HG03064 (cell line): ENCODE results near the gene PI16.
A peak's percentile ranks its signal among the peaks of the same experiment; 100 is the strongest.

Experiments
- ATAC-seq: cut with Tn5 transposase; IDR thresholded peaks from one replicate; pipeline ENCODE4 v1.9.1; 2021; ENCODE audit warnings: low read depth; ENCODE audit not compliant: unreplicated experiment

Gene PI16

GRCh38 chr6:36970892-36971842 is 16.6 kb downstream of the PI16 start:
- no peak for ATAC-seq

DNA sequence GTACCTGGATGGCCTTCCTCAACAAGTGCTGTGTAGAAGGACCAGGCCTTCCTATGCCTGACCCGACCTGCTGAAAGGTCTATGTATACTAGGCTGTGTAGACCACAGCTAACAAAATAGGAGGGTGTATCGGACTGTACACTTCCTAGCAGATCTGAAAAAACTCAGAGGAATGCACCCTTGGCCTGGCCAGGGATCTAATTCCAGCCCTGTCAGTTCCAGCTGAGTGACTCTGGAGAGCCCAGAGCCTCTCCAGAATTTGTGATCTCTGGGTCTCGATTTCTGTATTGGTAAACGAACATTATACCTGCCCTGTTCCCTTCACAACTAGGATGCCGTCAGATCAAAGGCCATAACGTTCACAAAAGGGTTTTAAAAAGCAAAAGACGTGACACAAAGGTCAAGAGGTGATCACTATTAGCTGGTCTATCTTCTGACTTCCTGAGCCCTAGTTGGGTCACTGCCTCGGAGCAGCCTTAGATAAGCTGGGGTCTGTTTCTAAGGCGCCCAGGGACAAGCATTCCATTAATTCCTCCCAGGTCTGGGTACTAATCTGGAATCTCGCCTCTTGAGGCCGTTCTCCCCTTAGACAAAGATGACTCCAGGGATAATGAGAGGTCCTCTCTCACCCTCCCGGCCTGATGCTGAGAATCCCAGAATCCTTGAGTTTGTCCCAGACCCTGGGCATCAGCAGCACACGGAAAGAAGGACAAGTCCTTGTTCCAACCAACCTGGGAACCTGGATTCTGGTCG is 17.6 kb downstream of the PI16 start:
- ATAC-seq, result no peak

GRCh38 chr6:36973190-36973589 is 18.7 kb downstream of the PI16 start:
- no peak for ATAC-seq

- ATAC-seq, result no peak
Measured at GRCh38 chr6:36973647-36974046, 19.1 kb downstream of the PI16 start.

- ATAC-seq, result no peak
Measured at GRCh38 chr6:36975231-36976006, 20.9 kb downstream of the PI16 start.

GRCh38 chr6:36976007-36976264 is 21.4 kb downstream of the PI16 start:
- no peak for ATAC-seq

DNA sequence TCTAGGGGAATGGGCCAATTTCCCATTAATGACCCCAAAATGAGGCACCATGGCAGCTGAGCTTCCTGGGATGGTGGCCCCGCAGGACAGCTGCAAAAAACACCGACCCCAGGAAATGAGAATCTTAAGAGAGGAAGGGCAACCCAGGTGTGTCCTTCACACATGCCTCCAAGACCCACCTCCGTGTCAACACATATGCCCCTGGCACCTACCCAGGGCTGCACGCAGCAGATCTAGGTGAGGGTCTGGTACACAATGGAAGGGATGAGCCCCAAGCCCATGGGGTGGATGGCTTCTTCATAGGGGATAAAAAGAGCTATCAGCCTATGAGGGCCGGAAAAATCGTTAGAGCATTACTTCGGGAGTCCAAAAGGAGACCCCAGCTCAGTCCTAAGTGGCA is 22.0 kb downstream of the PI16 start:
- ATAC-seq, result no peak

- no peak for ATAC-seq
Measured at GRCh38 chr6:36976931-36977330, 22.4 kb downstream of the PI16 start.

- ATAC-seq, result no peak
Measured at GRCh38 chr6:36977470-36977941, 23.0 kb downstream of the PI16 start.

DNA sequence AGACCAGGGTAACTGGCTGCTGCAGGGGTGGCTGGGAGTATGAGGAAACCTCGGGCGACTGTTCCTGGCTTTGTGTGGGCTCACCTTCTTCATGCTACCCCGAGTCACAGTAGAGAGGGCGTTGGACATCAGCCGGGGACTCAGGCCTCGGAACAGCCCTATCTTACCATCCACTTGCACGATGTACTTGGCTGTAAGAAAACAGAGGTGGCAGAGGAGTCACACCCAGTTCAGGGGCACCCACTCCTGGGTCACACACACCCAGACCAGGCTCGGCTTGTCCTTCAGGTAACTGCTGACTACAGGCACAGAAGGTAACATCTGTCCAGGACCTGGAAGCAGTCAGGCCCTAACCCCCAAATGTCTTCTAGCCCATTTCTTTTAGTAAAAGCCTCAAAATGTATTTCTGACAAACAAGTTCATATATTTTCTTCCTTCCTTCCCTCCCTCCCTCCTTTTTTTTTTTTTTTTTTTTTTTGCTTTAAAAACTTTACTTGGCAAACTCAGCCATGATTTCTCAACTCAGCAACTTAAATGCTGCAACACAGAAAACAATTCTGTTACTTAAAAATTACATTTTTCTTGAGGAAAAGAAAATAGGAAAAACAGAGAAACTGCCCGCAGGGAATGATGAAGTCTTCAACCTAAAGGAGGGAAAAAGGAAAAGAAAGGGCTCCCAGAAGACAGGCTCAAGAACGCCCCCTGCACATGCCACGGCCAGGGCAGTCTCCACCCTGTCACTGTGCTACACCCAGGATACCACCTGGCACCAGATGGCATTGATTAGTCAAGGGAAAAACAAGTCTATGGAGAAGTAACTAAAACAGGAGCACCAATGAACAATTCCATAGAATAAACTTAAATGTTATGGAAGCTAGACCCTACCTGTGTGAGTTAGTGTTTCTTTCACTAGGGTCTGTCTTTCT is 24.1 kb downstream of the PI16 start:
- ATAC-seq, result no peak

DNA sequence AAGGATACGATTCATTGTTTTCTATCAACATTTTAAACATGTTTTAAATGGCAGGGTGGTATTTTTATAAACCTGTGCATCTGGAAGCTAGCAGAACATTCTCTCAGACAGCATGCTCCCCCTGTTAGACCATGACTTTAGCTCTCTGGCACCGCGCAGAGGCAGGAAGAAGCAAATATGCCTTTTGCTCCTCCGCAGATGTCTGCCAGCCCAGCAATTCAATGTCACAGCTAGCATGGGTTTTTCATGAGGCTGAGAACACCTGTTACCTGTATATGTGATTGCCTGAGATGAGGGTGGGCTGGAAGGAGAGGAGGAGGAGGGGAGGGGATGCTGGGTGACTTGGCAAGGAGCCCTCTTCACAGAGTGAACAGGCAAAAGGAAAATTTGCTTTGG is 24.8 kb downstream of the PI16 start:
- no peak for ATAC-seq

- no peak for ATAC-seq
Measured at GRCh38 chr6:36980129-36980528, 25.6 kb downstream of the PI16 start.

- ATAC-seq, result no peak
Measured at GRCh38 chr6:36980876-36981619, 26.5 kb downstream of the PI16 start.

GRCh38 chr6:36983538-36983937 is 29.0 kb downstream of the PI16 start:
- no peak for ATAC-seq

GRCh38 chr6:36984581-36985416 is 30.3 kb downstream of the PI16 start:
- ATAC-seq, result no peak

DNA sequence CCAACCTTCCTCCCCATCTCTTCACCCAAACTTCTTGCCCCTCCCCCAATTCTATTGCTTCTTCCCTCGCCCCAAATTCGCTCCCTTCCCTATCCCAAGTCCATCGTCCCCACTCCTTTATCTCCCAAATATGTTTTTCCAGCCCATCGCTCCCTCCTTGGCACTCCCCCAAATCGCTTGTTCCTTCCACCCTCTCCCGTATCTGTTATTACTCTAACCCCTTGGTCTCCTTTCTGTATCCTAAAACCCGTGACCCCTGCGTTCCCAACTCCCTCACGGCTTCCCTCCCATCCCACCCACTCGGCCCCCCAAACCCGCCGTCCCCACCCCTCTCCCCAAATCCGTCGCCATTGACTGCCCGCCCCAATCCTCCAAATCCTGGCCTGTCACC is 30.9 kb downstream of the PI16 start:
- ATAC-seq, result no peak

GRCh38 chr6:36985808-36986703 is 31.5 kb downstream of the PI16 start, which contains the start of gene MTCH1:
Gene MTCH1 (minus strand): TSS chr6:36986196. CDS start chr6:36986173, 23 bp downstream.
- peak; percentile 72 for ATAC-seq

- no peak for ATAC-seq
Measured at GRCh38 chr6:36986704-36987047, 32.1 kb downstream of the PI16 start.
